Measurements from ENCODE around the gene CEP20. TPM values are rescaled to one million over a fixed set of nuclear protein-coding genes. Genes with fewer than 3 reads are reported as not detected.

The CEP20 gene
- total and polyA plus RNA-seq, 3 donors from 2014 or later = 32.4 to 70.6 (median 45.1) TPM

- H3K4me1 ChIP-seq = peaks cover 7% of the 10 kb centered on the region
- H3K4me3 ChIP-seq = no peak overlapping the region
- 84 to 87% methylated on average over 10 of the region's 10 CpGs for WGBS, 2 donors
- no peak for DNase-seq
- H3K27me3 ChIP-seq = no peaks in the 10 kb centered on the region
- H3K36me3 ChIP-seq (ENCODE audit: low read depth, missing control alignments) = no peaks in the 10 kb centered on the region
- no peak for TF ChIP-seq CTCF (IDR thresholded peaks at IDR 0.05)
- TF ChIP-seq POLR2A (IDR thresholded peaks at IDR 0.05) = no peak
- intact Hi-C loops (cut with DNase I; ENCODE audit: low total_unique reads) = no loop called here
- H3K9me3 ChIP-seq = no peaks in the 10 kb centered on the region
- no peak overlapping the region for H3K27ac ChIP-seq
Observed at GRCh38 chr16:15836965-15837611, 51.3 kb downstream of the CEP20 start.

DNA sequence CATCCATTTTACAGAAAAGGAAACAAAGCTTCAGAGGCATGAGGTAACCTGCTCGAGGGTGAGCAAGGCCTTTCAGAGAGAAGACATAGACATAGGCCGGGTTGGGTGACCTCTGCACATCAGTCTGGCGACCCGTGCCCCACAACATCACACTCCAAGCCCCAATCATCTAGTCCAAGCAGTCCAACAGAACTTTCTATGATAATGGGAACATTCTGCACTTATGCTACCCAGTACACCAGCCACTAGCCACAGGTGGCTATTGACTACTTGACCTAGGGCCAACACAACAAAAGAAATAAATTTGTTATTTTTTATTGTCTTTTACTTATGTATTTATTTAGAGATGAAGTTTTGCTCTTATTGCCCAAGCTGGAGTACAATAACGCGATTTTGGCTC is 52.3 kb downstream of the CEP20 start:
- Histone ChIP-seq H3K36me3 (ENCODE audit: low read depth, missing control alignments) (no peaks in the 10 kb centered on the region), H3K9me3 (no peaks in the 10 kb centered on the region), H3K27me3 (no peaks in the 10 kb centered on the region), H3K4me1 (peaks cover 7% of the 10 kb centered on the region), H3K27ac (peak overlapping the region in 1 of 2 donors; percentile 41), H3K4me3 (no peak overlapping the region)
- no peak for DNase-seq
- 76 to 80% methylated on average over 6 of the region's 6 CpGs for WGBS, 2 donors
- intact Hi-C loops (cut with DNase I; ENCODE audit: low total_unique reads) = no loop called here
- TF ChIP-seq POLR2A (IDR thresholded peaks at IDR 0.05) (no peak), CTCF (IDR thresholded peaks at IDR 0.05) (no peak)

DNA sequence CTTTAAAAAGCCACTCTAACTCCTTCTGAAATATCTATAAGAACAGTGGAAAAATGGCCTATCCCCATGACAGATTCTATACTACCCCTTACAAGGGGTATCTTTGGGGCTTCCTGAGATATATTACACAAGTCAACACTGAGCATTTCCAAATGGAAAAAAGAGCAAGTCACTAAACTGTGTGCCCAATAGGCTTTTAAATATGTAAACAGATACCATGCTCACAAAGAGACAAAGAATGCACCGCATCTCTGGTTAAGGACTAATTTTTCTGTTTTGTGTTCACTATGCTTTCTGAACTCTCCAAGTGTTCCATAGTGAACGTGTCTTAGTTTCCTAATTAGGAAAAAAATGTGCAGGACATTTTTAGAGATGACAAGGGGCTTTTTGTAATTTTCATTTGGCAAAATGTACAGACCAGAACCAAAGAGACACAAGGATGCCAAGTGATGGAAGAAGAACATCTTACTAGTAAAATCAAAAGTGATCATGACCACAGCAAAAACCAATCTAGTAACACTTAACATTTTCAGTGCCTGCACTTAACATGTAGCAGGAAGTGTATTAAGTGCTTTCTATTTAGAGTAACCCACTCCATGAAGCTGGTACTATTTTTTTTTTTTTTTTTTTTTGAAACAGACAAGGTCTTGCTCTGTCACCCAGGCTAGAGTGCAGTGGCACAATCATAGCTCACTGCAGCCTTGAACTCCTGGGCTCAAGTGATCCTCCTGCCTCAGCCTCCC is 53.1 kb downstream of the CEP20 start:
- WGBS, 2 donors = 46 to 51% methylated on average over 2 of the region's 2 CpGs
- intact Hi-C loops (cut with DNase I; ENCODE audit: low total_unique reads) = no loop called here
- no peaks in the 10 kb centered on the region for H3K36me3 ChIP-seq (ENCODE audit: low read depth, missing control alignments)
- H3K4me3 ChIP-seq = no peak overlapping the region
- no peak for DNase-seq
- H3K27ac ChIP-seq = peak overlapping the region in 1 of 2 donors; percentile 62
- H3K27me3 ChIP-seq = no peaks in the 10 kb centered on the region
- TF ChIP-seq POLR2A (IDR thresholded peaks at IDR 0.05) = no peak
- TF ChIP-seq CTCF (IDR thresholded peaks at IDR 0.05) = no peak
- H3K9me3 ChIP-seq = no peaks in the 10 kb centered on the region
- peaks cover 7% of the 10 kb centered on the region for H3K4me1 ChIP-seq

- intact Hi-C loops (cut with DNase I; ENCODE audit: low total_unique reads) = no loop called here
- H3K4me3 ChIP-seq = no peak overlapping the region
- DNase-seq = peak; percentile 25
- peak overlapping the region in 1 of 2 donors; percentile 54 for H3K27ac ChIP-seq
- 37 to 61% methylated on average over 4 of the region's 4 CpGs for WGBS, 2 donors
- peaks cover 10% of the 10 kb centered on the region for H3K4me1 ChIP-seq
- no peak for TF ChIP-seq POLR2A (IDR thresholded peaks at IDR 0.05)
- TF ChIP-seq CTCF (IDR thresholded peaks at IDR 0.05) = no peak
- H3K27me3 ChIP-seq = no peaks in the 10 kb centered on the region
- no peaks in the 10 kb centered on the region for H3K9me3 ChIP-seq
- no peaks in the 10 kb centered on the region for H3K36me3 ChIP-seq (ENCODE audit: low read depth, missing control alignments)
Observed at GRCh38 chr16:15834502-15834901, 53.9 kb downstream of the CEP20 start.
